HG02798 (cell line): ENCODE measurements around the gene MLC1.

ENCODE experiments used
- ATAC-seq: cut with Tn5 transposase; IDR thresholded peaks from one replicate; pipeline ENCODE4 v1.9.1; 2021; ENCODE audit warnings: mild to moderate bottlenecking; ENCODE audit not compliant: unreplicated experiment, poor library complexity

The MLC1 gene

GRCh38 chr22:50085211-50085972 is at the start of gene MLC1:
MLC1 (minus strand) TSS chr22:50085426; CDS start chr22:50084902, 524 bp downstream.
- no peak for ATAC-seq

- no peak for ATAC-seq
These were observed 49.3 kb upstream of the MLC1 start for GRCh38 chr22:50134481-50134880.

- ATAC-seq: no peak
These were observed 46.7 kb upstream of the MLC1 start for GRCh38 chr22:50131894-50132293.

GRCh38 chr22:50129121-50129736 is 44.0 kb upstream of the MLC1 start:
- ATAC-seq: no peak

- ATAC-seq: no peak
These were observed 39.8 kb upstream of the MLC1 start for GRCh38 chr22:50125029-50125428.

GRCh38 chr22:50123119-50123518 is 37.9 kb upstream of the MLC1 start:
- no peak for ATAC-seq

GRCh38 chr22:50121202-50121740 is 36.0 kb upstream of the MLC1 start:
- no peak for ATAC-seq

GRCh38 chr22:50119768-50120251 is 34.6 kb upstream of the MLC1 start:
- ATAC-seq: no peak

GRCh38 chr22:50119169-50119767 is 34.0 kb upstream of the MLC1 start:
- ATAC-seq: no peak

- no peak for ATAC-seq
These were observed 33.4 kb upstream of the MLC1 start for GRCh38 chr22:50118557-50119168.

- no peak for ATAC-seq
These were observed 32.9 kb upstream of the MLC1 start for GRCh38 chr22:50118129-50118528.

- ATAC-seq: no peak
These were observed 32.0 kb upstream of the MLC1 start for GRCh38 chr22:50117168-50117762.

- ATAC-seq: no peak
These were observed 30.5 kb upstream of the MLC1 start for GRCh38 chr22:50115693-50116092.

- no peak for ATAC-seq
These were observed 29.2 kb upstream of the MLC1 start for GRCh38 chr22:50114221-50115021.

- no peak for ATAC-seq
These were observed 27.2 kb upstream of the MLC1 start for GRCh38 chr22:50112151-50113118.

- no peak for ATAC-seq
These were observed 25.8 kb upstream of the MLC1 start for GRCh38 chr22:50111056-50111455.

- no peak for ATAC-seq
These were observed 22.3 kb upstream of the MLC1 start for GRCh38 chr22:50107529-50107928.
